CD1c-positive myeloid dendritic cell (primary cell): Measurements from ENCODE around the gene PLEKHB2.
A peak's percentile ranks its signal among the peaks of the same experiment; 100 is the strongest.

Source experiments
- DNase-seq: peaks from one replicate; pipeline ENCODE4 v3.0.0-alpha.2; 2016; ENCODE audit errors: extremely low spot score

Gene PLEKHB2

GRCh38 chr2:131093696-131094462, 11.3 kb upstream of the PLEKHB2 start:
- DNase-seq, result peak; percentile 80

- DNase-seq, result no peak
Measured at GRCh38 chr2:131094463-131095281, 10.5 kb upstream of the PLEKHB2 start.

GRCh38 chr2:131103165-131103564, 2.0 kb upstream of the PLEKHB2 start:
- no peak for DNase-seq

DNA sequence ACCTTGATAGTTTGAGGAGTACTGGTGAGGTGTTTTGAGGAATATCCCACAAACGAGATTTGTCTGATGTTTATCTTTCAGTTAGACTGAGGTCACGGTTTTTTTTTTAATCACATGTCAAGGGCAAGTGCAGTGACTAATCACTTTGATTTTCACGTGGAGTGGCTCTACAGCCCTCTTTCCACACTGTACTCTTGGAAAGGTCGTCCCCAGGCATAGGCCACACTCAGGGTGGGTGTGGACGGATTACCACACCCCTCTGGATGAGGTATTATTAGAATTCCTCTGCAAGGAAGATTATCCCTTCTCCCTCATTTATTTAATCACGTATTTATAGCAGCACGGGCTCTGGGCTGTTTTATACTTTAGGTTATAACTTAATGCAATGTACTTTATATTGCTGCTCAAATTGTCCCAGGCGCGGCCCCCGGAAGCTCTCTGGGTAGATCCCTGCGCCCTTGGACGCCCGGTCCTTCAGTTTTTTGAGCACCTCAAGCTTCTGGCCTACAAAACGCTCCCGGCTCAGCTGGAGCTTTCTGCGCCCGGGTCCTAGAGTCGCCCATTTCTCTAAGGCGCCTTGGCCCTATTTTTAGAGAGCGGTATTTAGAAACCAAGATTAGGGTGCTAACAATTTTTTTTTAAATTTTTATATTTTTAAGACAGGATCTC, 515 bp upstream of the PLEKHB2 start:
- peak; percentile 87 for DNase-seq

DNA sequence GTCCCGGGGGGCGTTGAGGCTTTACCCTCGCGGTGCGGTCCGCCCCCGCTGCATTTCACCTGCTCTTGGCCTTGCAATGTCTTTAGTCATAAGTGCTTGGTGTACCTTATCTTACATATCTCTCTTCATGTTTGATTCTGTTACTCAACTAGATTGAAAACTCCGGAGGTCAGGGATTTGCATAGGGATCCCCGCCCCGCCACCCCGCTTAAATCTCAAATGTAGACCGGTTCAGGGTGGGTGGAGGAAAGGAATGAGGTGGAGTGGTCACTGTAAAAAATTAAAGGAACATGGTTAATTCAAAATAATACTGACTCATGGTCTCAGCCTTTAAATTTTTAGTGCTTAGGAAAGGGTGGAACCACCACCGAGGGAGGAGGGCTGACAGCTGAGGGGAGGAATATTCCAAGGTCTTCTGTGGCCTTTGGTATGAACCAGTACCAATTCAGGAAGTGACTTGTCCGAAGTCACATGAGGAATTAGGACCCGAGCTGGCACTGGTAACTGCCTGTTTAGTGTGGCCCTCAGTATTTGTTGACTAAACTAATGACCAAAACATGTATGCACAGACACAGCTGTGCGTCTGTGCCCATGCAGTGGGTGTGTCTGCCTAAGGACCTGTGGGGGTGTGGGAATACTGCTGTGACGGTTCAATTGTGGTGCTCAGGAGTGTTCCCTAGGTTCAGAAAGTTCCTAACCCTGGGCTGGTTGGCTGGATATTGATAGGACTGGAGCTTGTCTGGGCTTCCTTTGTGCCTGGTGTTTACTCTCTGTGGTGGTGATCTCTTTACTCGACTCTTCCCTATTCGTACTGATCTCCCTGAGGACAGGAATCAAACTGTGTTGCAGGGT, 1.0 kb downstream of the PLEKHB2 start:
- DNase-seq, result peak; percentile 86

- DNase-seq, result no peak
Measured at GRCh38 chr2:131112529-131112928, 7.4 kb downstream of the PLEKHB2 start.

GRCh38 chr2:131113566-131114227, 8.6 kb downstream of the PLEKHB2 start:
- DNase-seq, result no peak

- peak; percentile 52 for DNase-seq
Measured at GRCh38 chr2:131114950-131115349, 9.8 kb downstream of the PLEKHB2 start.

GRCh38 chr2:131115752-131116151, 10.6 kb downstream of the PLEKHB2 start:
- no peak for DNase-seq

GRCh38 chr2:131120815-131121317, 15.7 kb downstream of the PLEKHB2 start:
- no peak for DNase-seq

DNA sequence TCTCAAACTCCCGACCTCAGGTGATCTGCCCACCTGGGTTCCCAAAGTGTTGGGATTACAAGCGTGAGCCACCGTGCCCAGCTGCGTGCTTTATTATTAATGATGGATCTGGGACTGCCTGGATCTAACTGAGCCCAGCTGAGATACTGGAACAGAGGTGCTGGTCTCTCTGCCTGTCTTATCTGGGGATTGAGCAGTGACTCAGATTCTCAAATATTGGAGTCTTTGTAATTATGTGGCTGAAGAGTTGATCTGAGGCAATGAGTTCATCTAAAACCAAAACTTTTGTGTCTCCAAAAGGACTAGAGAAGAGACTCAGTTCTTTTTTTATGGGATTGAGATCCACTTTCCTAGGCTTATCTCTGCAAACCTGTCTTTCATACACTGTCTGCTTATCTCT, 16.3 kb downstream of the PLEKHB2 start:
- no peak for DNase-seq

DNA sequence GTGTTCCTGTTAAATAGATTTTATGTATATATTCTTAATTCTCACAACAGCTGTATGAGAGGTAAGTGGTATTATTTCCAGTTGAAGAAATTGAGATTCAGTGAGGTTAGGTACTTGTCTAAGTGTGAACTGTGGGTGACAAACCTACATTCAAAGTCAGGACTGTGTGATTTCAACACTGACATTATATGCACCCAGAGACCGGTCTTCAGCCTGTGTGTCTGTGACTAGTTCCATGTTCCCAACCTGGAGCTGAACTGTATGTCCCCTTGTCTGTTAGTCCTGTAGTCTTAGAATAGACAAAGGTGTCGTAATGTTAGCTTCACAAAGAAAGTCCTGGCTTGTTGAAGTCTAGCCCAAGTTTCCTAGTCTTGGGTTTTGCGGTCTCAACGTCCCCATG, 17.4 kb downstream of the PLEKHB2 start:
- no peak for DNase-seq

GRCh38 chr2:131123192-131123591, 18.1 kb downstream of the PLEKHB2 start:
- DNase-seq, result no peak

GRCh38 chr2:131125195-131125757, 20.1 kb downstream of the PLEKHB2 start:
- no peak for DNase-seq

GRCh38 chr2:131126436-131126835, 21.3 kb downstream of the PLEKHB2 start:
- no peak for DNase-seq

DNA sequence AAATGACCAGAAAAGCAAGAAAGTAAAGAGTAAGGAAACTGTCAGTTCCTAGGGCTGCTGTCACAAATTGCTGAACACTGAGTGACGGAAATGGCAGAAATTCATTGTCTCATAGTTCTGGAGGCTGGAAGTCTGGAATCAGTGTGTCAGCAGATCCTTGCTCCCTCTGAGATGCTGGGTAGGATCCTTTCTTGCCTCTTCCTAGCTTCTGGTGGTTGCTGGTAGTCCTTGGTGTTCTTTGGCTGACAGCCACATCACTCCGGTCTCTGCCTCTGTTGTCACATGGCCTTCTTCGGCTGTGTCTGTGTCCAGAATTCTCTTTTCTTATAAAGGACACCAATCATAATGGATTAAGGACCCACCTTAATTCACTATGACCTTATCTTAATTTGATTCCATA, 21.9 kb downstream of the PLEKHB2 start:
- no peak for DNase-seq

GRCh38 chr2:131127981-131128380, 22.8 kb downstream of the PLEKHB2 start:
- DNase-seq, result no peak

GRCh38 chr2:131130298-131130596, 25.1 kb downstream of the PLEKHB2 start:
- no peak for DNase-seq

DNA sequence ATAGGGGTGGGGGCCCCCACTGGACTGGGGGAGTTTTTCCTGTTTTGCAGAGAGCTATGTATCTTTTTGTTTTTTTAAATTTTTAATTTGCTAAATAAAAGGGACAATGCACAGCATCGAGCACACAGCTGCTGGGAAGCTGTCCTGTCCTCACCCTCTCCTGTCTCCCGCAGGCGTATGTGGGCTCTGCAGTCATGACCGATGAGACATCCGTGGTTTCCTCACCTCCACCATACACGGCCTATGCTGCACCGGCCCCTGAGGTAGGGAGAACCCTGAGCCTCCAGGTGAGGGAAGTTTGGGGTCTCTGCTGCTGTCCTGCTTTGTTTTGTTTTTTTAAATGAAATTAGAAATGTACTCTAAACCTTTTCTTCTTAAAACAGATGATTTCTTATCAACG, 27.6 kb downstream of the PLEKHB2 start:
- DNase-seq, result no peak

GRCh38 chr2:131140581-131140980, 35.4 kb downstream of the PLEKHB2 start:
- no peak for DNase-seq

GRCh38 chr2:131142849-131143248, 37.7 kb downstream of the PLEKHB2 start:
- DNase-seq, result no peak
